GM23338 (cell line): Measurements from ENCODE around the gene SKA3.

Experiments used
- CREB1 ChIP-seq: fragments of 250-450 bp; sonication (Bioruptor Pico); IDR thresholded peaks from 2 replicates; pipeline ENCODE4 v1.5.0; 2020; ENCODE audit warnings: low read depth, mild to moderate bottlenecking, moderate library complexity
- EZH2 ChIP-seq: fragments of 200-600 bp; sonication (generic); IDR thresholded peaks from one replicate; pipeline ENCODE4 v1.8.0; 2017; ENCODE audit warnings: antibody characterized with exemption, mild to moderate bottlenecking, low read depth; ENCODE audit not compliant: unreplicated experiment
- EZH2phosphoT487 ChIP-seq: fragments of 200-600 bp; sonication (generic); IDR thresholded peaks from one replicate; pipeline ENCODE4 v1.8.1; 2018; ENCODE audit warnings: antibody characterized with exemption; ENCODE audit not compliant: unreplicated experiment
- NANOG ChIP-seq: IDR thresholded peaks from 2 replicates; pipeline ENCODE4 v1.6.1; 2016; ENCODE audit warnings: antibody characterized with exemption, borderline replicate concordance
- POLR2AphosphoS5 ChIP-seq: IDR thresholded peaks from 2 replicates; pipeline ENCODE4 v1.6.1; 2016; ENCODE audit warnings: antibody characterized with exemption, low read depth
- STAT1 ChIP-seq: IDR thresholded peaks from one replicate; pipeline ENCODE4 v1.6.1; 2016; ENCODE audit warnings: antibody characterized with exemption; ENCODE audit not compliant: unreplicated experiment
- ZNF114 ChIP-seq: fragments of 250-450 bp; sonication (Bioruptor Pico); IDR thresholded peaks from 2 replicates; pipeline ENCODE4 v1.5.0; 2020; ENCODE audit warnings: mild to moderate bottlenecking, moderate library complexity
- ZNF331 ChIP-seq: fragments of 250-450 bp; sonication (Bioruptor Pico); IDR thresholded peaks from 2 replicates; pipeline ENCODE4 v1.5.0; 2020; ENCODE audit warnings: low read depth, mild to moderate bottlenecking, moderate library complexity
- TF ChIP-seq, protein P1 (sequence below), 2 experiments: fragments of 200-600 bp in 1 of 2; sonication (generic) in 1 of 2; conservative IDR thresholded peaks; 2 replicates each; pipeline versions ENCODE4 v1.5.1 to v1.6.1; 2016 to 2017; ENCODE audit warnings: antibody characterized with exemption in 2 of 2, low read depth in 2 of 2, mild to moderate bottlenecking in 2 of 2, moderate library complexity in 1 of 2
- TF ChIP-seq, protein P2 (sequence below): IDR thresholded peaks from one replicate; pipeline ENCODE4 v1.6.1; 2018; ENCODE audit warnings: antibody characterized with exemption; ENCODE audit not compliant: unreplicated experiment
- TF ChIP-seq, protein P3 (sequence below): IDR thresholded peaks from 2 replicates; pipeline ENCODE4 v1.6.1; 2016; ENCODE audit warnings: antibody characterized with exemption

DNA sequence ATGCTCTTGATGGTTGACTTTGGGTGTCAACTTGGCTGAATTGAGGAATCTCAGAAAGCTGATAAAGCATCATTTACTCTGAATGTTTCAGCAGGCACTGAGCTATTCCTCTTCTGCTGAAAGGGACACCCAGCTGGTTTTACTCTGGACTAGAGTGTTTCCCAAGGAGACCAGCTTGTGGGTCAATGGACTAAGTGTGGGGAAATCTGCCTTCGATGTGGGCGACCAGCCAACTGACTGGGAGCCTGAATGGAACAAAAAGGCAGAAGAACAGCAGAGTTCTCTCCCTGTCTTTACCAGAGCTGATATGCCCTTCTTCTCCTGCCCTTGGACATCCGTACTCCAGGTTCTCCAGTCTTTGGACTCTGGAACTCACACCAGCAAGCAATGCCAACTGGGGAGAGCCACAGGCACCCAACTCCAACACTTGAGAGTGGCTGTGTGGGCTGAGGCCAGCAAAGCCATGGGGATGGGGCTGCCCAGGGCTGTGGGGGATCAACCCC, 32.4 kb upstream of the SKA3 start:
- TF ChIP-seq, protein P1, sequence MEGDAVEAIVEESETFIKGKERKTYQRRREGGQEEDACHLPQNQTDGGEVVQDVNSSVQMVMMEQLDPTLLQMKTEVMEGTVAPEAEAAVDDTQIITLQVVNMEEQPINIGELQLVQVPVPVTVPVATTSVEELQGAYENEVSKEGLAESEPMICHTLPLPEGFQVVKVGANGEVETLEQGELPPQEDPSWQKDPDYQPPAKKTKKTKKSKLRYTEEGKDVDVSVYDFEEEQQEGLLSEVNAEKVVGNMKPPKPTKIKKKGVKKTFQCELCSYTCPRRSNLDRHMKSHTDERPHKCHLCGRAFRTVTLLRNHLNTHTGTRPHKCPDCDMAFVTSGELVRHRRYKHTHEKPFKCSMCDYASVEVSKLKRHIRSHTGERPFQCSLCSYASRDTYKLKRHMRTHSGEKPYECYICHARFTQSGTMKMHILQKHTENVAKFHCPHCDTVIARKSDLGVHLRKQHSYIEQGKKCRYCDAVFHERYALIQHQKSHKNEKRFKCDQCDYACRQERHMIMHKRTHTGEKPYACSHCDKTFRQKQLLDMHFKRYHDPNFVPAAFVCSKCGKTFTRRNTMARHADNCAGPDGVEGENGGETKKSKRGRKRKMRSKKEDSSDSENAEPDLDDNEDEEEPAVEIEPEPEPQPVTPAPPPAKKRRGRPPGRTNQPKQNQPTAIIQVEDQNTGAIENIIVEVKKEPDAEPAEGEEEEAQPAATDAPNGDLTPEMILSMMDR (conservative IDR thresholded peaks at IDR 0.05; ENCODE audit: low read depth in 2 of 2) = no peak
- TF ChIP-seq EZH2 (no peak), EZH2phosphoT487 (no peak), POLR2AphosphoS5 (no peak), ZNF114 (CRISPR knock-in tag) (no peak), CREB1 (CRISPR knock-in tag) (no peak), NANOG (no peak), ZNF331 (no peak), STAT1 (no peak)
- TF ChIP-seq, protein P2, sequence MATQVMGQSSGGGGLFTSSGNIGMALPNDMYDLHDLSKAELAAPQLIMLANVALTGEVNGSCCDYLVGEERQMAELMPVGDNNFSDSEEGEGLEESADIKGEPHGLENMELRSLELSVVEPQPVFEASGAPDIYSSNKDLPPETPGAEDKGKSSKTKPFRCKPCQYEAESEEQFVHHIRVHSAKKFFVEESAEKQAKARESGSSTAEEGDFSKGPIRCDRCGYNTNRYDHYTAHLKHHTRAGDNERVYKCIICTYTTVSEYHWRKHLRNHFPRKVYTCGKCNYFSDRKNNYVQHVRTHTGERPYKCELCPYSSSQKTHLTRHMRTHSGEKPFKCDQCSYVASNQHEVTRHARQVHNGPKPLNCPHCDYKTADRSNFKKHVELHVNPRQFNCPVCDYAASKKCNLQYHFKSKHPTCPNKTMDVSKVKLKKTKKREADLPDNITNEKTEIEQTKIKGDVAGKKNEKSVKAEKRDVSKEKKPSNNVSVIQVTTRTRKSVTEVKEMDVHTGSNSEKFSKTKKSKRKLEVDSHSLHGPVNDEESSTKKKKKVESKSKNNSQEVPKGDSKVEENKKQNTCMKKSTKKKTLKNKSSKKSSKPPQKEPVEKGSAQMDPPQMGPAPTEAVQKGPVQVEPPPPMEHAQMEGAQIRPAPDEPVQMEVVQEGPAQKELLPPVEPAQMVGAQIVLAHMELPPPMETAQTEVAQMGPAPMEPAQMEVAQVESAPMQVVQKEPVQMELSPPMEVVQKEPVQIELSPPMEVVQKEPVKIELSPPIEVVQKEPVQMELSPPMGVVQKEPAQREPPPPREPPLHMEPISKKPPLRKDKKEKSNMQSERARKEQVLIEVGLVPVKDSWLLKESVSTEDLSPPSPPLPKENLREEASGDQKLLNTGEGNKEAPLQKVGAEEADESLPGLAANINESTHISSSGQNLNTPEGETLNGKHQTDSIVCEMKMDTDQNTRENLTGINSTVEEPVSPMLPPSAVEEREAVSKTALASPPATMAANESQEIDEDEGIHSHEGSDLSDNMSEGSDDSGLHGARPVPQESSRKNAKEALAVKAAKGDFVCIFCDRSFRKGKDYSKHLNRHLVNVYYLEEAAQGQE = no peak
- TF ChIP-seq, protein P3, sequence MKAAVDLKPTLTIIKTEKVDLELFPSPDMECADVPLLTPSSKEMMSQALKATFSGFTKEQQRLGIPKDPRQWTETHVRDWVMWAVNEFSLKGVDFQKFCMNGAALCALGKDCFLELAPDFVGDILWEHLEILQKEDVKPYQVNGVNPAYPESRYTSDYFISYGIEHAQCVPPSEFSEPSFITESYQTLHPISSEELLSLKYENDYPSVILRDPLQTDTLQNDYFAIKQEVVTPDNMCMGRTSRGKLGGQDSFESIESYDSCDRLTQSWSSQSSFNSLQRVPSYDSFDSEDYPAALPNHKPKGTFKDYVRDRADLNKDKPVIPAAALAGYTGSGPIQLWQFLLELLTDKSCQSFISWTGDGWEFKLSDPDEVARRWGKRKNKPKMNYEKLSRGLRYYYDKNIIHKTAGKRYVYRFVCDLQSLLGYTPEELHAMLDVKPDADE = no peak
